A204.1 (cell line): Measurements from ENCODE around the gene GPR15LG.
"Not testable (repeated sequence)": the region's sequence is repeated elsewhere in the genome, so short reads cannot be mapped to it uniquely, and the experiment has no call there.

Experiments
- FAIRE-seq: peaks from 2 replicates; lab custom pipeline; 2012; peaks lifted over from hg19 to GRCh38; lab: Jason Lieb, UNC

Gene GPR15LG

GRCh38 chr10:84173501-84173929 lies at the start of gene GPR15LG:
Gene GPR15LG (plus strand): TSS chr10:84173801. CDS start chr10:84173852, 51 bp downstream.
- no peak for FAIRE-seq

- not testable (repeated sequence) for FAIRE-seq
Observed at GRCh38 chr10:84125910-84126784, 47.5 kb upstream of the GPR15LG start.

DNA sequence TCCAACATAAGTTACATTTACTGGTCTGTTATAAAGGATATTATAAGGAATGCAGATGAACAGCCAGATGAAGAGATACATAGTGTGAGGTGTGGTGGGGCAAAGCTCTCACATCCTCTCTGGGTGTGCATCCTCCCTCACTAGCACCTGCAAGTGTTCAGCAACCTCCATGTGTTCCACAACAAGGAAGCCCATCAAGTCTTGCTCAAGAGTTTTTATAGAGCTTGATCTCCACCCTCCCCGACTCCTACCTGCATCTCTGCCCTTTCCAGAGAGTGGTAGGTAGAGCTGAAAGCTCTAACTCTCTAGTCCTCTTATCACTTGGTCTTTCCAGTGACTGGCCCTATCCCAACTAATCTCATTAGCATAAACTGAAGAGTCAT lies 46.8 kb upstream of the GPR15LG start:
- no peak for FAIRE-seq

GRCh38 chr10:84135836-84136235 lies 37.8 kb upstream of the GPR15LG start:
- FAIRE-seq, result no peak

DNA sequence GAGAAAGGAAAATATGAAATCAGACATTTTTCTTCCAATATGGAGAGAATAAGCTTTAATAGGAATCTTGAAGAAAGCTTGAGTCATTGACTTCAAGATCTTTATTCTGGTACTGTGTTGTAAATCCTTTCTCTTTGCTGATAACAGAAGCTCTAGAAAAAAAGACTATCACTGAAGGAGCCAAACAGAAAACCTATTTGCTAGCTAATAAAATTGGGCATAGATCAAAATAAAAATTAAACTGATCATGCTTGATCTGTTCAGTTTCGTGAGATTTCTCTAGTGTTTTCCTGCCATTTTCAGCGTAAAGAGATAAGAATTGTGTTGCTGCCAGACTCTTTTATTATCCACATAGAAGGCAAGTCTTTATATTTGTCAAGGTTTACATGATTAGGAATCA lies 35.8 kb upstream of the GPR15LG start:
- no peak for FAIRE-seq

DNA sequence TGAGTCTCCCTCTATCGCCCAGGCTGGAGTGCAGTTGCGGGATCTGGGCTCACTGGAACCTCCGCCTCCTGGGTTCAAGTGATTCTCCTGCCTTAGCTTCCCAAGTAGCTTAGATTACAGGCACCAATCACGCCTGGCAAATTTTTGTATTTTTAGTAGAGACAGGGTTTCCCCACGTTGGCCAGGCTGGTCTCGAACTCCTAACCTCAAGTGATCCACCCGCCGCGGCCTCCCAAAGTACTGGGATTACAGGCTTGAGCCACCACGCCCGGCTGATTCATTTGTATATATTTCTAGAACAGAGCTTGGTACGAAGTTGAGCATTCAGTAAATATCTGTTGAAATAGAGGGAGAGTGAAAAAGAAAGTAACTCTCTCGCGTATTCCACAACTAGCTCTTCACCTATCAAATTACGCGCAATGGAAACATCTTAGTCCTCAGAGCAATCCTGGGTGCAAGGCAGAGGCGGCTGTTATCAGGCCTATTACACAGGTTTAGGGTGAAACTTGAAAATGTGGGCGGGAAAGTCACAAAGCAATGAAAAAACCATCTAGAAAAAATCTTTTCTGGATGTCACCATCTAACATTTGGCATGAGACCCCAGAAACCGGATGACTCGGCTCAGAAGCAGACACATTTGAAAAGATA lies 35.0 kb upstream of the GPR15LG start:
- no peak for FAIRE-seq

DNA sequence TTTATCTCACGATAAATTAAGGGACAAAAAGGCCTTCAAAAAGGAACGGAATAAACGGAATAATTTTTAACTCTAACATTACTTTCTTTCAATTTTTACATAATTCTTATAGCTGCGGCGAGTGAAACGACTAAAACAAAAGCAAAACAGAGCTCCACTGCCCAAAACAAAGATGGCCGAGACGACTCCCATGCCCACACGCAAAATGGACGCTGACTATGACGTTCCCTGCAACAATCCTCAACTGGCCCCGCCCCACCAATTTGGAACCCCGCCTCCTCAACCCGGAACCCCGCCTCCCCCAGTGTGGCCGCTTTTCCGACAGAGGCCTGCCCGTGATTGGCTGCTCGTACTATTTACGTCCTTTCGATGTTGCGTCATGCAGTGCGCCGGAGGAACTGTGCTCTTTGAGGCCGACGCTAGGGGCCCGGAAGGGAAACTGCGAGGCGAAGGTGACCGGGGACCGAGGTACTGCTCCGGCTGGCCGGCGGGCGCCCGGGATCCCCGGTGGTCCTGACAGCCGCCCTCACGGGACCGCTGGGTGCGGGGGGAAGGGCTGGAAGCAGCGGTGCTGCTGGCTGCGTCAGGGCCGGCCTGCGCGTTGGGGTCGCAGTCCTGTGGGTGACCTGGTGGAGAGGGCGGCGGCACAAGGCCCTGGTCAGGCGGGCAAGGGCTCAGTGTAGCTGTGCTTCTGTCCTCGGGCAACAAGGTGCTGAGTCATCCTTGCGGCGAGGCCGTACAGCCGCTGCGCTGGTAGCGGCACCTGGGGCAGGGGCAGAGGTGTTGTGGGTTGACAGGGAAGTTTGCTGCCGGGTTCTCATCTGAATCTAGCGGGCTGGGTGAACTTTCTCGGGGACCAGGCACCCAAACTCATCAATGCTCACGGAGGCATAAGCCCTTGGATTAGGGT lies 34.2 kb upstream of the GPR15LG start, which contains the start of gene GHITM:
Gene GHITM, plus strand, starts transcription at position 384 of the 910 bp plus-strand sequence. CDS start 1,992 bp downstream, outside the sequence.
- FAIRE-seq, result peak; percentile 99

DNA sequence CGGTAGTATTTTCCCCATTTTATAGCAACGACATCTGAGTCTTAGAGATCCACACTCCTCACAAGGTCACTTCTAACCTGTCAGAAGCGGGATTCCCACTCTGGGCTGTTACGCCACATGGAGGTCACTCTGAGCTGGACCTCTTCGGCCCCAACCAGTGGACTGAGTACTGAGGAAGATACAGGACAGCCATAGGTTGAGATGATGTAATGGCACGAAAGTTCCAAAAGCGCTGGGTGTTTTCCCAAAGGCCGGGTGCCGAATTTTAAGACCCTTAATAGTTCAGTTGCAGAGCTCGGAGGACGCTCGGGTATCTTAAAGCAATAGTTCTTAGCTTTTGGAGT lies 33.6 kb upstream of the GPR15LG start:
- FAIRE-seq, result no peak

- FAIRE-seq, result no peak
Observed at GRCh38 chr10:84147347-84147746, 26.3 kb upstream of the GPR15LG start.

DNA sequence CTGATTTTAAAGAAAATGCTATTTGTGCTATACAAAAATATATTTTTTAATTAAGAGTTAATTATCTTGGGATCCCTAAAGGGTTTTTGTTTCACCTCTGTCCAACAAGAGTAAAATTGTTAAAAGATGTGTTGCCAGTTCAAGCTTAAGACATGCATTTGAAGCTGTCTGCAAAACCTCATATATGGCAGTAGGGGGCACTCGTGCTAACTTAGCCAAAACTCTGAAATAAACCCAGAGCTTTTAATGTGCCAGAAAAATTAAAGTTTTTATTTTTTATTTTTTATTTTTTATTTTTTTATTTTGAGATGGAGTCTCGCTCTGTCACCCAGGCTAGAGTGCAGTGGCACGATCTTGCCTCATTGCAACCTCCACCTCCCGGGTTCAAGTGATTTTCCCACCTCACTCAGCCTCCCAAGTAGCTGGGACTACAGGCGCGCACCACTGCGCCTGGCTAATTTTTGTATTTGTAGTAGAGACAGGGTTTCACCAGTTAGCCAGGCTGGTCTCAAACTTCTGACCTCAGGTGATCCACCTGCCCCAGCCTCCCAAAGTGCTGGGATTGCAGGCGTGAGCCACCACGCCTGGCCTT lies 25.5 kb upstream of the GPR15LG start:
- peak; percentile 97 for FAIRE-seq

- no peak for FAIRE-seq
Observed at GRCh38 chr10:84149854-84150253, 23.7 kb upstream of the GPR15LG start.

- FAIRE-seq, result no peak
Observed at GRCh38 chr10:84152769-84153168, 20.8 kb upstream of the GPR15LG start.

GRCh38 chr10:84155521-84155920 lies 18.1 kb upstream of the GPR15LG start:
- FAIRE-seq, result no peak

DNA sequence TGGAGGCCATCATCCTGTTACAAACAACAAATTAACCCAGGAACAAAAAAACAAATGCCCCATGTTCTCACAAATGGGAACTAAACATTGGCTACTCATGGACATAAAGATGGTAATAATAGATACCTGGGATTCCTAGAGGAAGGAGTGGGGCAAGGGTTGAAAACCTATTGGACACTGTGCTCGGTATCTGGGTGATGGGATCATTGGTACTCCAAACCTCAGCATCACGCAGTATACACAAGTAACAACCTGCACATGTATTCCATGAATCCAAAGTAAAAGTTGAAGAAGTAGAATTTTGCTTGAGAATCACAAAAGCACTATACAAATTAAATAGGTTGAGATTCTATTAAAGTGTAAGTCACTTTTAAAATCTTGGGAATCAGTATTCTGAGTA lies 17.6 kb upstream of the GPR15LG start:
- no peak for FAIRE-seq

- no peak for FAIRE-seq
Observed at GRCh38 chr10:84156768-84157167, 16.8 kb upstream of the GPR15LG start.

DNA sequence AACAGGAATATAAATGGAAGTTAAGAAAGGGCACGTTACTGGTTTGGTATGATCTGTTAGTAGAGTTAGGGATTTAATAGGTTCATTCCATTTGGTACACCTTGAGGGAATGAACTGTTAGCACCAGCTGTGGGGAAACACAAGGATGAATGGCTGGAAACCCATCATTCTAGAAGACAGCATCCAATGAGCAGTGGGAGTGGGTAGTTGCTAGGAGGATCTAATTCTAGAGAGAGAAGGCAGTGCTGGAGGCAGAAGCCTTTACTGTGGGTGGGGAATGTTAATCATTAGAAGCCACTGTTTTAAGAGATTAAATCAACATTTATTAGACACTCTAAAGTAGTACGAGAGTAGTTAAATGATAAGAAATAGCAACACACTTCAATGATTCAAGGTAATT lies 15.5 kb upstream of the GPR15LG start:
- FAIRE-seq, result no peak

DNA sequence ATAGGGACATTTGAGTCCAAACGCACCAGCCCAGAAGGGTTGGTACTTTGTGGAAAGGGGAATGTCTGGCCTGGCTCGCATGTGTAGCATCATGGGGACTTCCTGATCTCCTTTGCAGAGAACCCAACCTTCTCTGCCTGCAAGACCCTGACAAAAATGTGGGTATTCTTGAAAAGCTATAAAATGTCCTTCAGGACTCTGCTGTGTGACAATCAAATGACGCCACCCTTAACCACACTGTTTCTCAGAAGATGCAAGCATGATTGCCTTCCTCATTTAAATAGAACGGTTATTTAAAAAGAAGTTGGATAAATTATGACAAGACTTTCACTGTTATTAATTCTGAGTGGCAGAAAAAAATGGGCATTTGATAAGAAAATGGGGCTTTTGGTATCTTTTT lies 15.1 kb upstream of the GPR15LG start:
- no peak for FAIRE-seq

GRCh38 chr10:84159076-84159685 lies 14.4 kb upstream of the GPR15LG start:
- no peak for FAIRE-seq

GRCh38 chr10:84160663-84161362 lies 12.8 kb upstream of the GPR15LG start:
- no peak for FAIRE-seq

GRCh38 chr10:84163996-84164395 lies 9.6 kb upstream of the GPR15LG start:
- FAIRE-seq, result no peak

GRCh38 chr10:84164442-84164841 lies 9.2 kb upstream of the GPR15LG start:
- FAIRE-seq, result no peak
